Sigmoid colon (tissue), 7 donors: ENCODE measurements around the gene B3GLCT. TPM values are rescaled to one million over a fixed set of nuclear protein-coding genes. Genes with fewer than 3 reads are reported as not detected.

ENCODE experiments used
- DNase-seq: peaks from one replicate; pipeline ENCODE4 v3.0.0-alpha.2; 2019
- H3K27ac ChIP-seq, 4 donors: fragments of 200-600 bp; sonication (generic); one replicate each; pipeline ENCODE4 v1.5.1; 2016 to 2019; ENCODE audit warnings: mild to moderate bottlenecking in 1 of 4
- H3K27me3 ChIP-seq, 3 donors: fragments of 200-600 bp; sonication (generic); one replicate each; pipeline ENCODE4 v1.5.1; 2019; ENCODE audit warnings: mild to moderate bottlenecking in 1 of 3
- H3K36me3 ChIP-seq, 4 donors: fragments of 200-600 bp; sonication (generic); one replicate each; pipeline ENCODE4 v1.5.1; 2016 to 2019
- H3K4me1 ChIP-seq, 4 donors: fragments of 200-600 bp; sonication (generic); one replicate each; pipeline ENCODE4 v1.5.1; 2017 to 2019
- H3K4me3 ChIP-seq, 4 donors: fragments of 200-600 bp; sonication (generic); one replicate each; pipeline ENCODE4 v1.5.1; 2017 to 2019; ENCODE audit warnings: mild to moderate bottlenecking in 2 of 4, moderate library complexity in 1 of 4
- H3K9me3 ChIP-seq, 4 donors: fragments of 200-600 bp in 3 of 4; sonication (generic) in 3 of 4; one replicate each; pipeline versions ENCODE4 v1.5.1 to v1.6.1; 2013 to 2019
- EP300 ChIP-seq, 4 donors: sonication (generic); formaldehyde crosslinking; IDR thresholded peaks; one replicate each; pipeline ENCODE4 v1.6.1; 2017; ENCODE audit warnings: antibody characterized with exemption in 4 of 4
- POLR2A ChIP-seq, 2 donors: fragments of 450-650 bp; IDR thresholded peaks; one replicate each; pipeline ENCODE4 v1.6.1; 2016; ENCODE audit warnings: antibody characterized with exemption in 2 of 2, mild to moderate bottlenecking in 2 of 2, moderate library complexity in 2 of 2
- POLR2AphosphoS5 ChIP-seq, 4 donors: sonication (generic); formaldehyde crosslinking; IDR thresholded peaks; one replicate each; pipeline ENCODE4 v1.6.1; 2017; ENCODE audit warnings: antibody characterized with exemption in 4 of 4
- WGBS, 2 donors: extraction: QIAGEN DNeasy Blood & Tissue Kit; methylation state at CpG; one replicate each; pipeline ENCODE4 v1.1.7; 2013; 5-methylcytosine and 5-hydroxymethylcytosine counted together
- intact Hi-C: fragments of 100-400 bp; cut with DNase I; formaldehyde crosslinking; loops from one replicate; pipeline ENCODE4 v1.15.1; 2023
- polyA plus RNA-seq, 3 donors: library from polyadenylated mRNA; stranded (reverse); fragments of 200-250 nt; gene quantifications; one replicate each; pipeline ENCODE4 v1.2.3, GENCODE V29; 2013
- total RNA-seq, 4 donors: library from RNA; depleted of rRNA; stranded (reverse); fragments of >200 nt; gene quantifications; one replicate each; pipeline ENCODE4 v1.1.0, GENCODE V29; 2016
- TF ChIP-seq, protein P1 (sequence below), 4 experiments: fragments of 450-650 bp in 3 of 4; fragments of 200-600 bp in 1 of 4; IDR thresholded peaks; one replicate each; pipeline ENCODE4 v1.5.1; 2016 to 2019; ENCODE audit warnings: antibody characterized with exemption in 4 of 4, mild to moderate bottlenecking in 3 of 4, moderate library complexity in 2 of 4
- donor health status: healthy with polysubstance abuse.
- donor health status: Bipolar disorder and iron deficiency.
- donor health status: healthy.

The B3GLCT gene
- total and polyA plus RNA-seq, 7 donors: 0.60 to 7.5 (median 5.8) TPM

DNA sequence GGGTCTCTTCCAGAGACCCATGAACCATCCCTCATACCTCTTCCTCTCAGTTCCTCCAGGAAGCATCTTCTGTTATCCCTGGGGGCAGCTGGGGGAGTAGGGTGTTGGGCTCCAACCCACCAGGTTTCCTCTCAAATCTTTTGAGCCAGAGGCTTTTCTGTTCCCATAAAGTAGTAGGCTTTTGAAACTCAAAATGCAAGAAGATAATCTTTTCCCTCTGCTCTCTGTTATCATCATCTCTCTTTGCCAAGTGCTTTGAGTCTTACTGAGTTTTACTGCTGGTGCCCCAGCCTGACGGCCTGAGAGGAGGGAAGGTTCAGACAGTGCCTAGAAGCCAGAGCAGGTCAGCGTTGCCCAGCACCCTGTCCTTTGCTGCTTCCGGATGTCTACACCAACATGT lies 157.2 kb downstream of the B3GLCT start:
- Histone ChIP-seq H3K4me3 (no peak overlapping the region), H3K27me3 (peaks cover 0 to 9% (median 0%) of the 10 kb centered on the region in 3 donors), H3K4me1 (no peaks in the 10 kb centered on the region), H3K27ac (no peak overlapping the region), H3K36me3 (no peaks in the 10 kb centered on the region), H3K9me3 (no peaks in the 10 kb centered on the region)
- TF ChIP-seq EP300 (IDR thresholded peaks at IDR 0.05) (no peak), POLR2A (IDR thresholded peaks at IDR 0.05) (no peak), POLR2AphosphoS5 (IDR thresholded peaks at IDR 0.05) (no peak)
- TF ChIP-seq, protein P1, sequence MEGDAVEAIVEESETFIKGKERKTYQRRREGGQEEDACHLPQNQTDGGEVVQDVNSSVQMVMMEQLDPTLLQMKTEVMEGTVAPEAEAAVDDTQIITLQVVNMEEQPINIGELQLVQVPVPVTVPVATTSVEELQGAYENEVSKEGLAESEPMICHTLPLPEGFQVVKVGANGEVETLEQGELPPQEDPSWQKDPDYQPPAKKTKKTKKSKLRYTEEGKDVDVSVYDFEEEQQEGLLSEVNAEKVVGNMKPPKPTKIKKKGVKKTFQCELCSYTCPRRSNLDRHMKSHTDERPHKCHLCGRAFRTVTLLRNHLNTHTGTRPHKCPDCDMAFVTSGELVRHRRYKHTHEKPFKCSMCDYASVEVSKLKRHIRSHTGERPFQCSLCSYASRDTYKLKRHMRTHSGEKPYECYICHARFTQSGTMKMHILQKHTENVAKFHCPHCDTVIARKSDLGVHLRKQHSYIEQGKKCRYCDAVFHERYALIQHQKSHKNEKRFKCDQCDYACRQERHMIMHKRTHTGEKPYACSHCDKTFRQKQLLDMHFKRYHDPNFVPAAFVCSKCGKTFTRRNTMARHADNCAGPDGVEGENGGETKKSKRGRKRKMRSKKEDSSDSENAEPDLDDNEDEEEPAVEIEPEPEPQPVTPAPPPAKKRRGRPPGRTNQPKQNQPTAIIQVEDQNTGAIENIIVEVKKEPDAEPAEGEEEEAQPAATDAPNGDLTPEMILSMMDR (IDR thresholded peaks at IDR 0.05): no peak
- WGBS, 2 donors: 88% methylated on average over 3 of the region's 3 CpGs
- intact Hi-C loops: no loop called here
- DNase-seq: no peak

DNA sequence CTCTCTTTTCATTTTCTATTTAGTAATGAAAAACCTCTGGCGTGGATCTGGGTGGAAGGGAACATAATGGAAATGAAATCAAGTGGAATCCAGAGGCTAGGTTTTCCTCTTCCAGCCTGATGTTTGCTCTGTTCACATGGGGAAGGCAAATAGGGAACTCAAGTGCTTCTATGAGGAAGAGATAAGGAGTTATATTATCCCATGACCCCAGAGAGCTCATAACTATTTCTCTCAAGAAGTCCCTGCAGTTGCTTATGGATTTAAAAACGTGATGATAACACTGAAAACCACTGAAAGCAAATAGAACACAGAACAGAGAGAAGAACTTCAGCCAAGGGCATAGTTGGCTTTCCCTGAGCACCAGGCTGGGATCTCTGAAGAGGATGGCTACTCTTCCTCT lies 157.8 kb downstream of the B3GLCT start:
- Histone ChIP-seq H3K36me3 (no peaks in the 10 kb centered on the region), H3K9me3 (no peaks in the 10 kb centered on the region), H3K27ac (no peak overlapping the region), H3K27me3 (peaks cover 0 to 5% (median 0%) of the 10 kb centered on the region in 3 donors), H3K4me1 (no peaks in the 10 kb centered on the region), H3K4me3 (no peak overlapping the region)
- WGBS, 2 donors: 32 to 40% methylated on average over 2 of the region's 2 CpGs
- no peak for TF ChIP-seq POLR2AphosphoS5 (IDR thresholded peaks at IDR 0.05)
- intact Hi-C loops: no loop called here
- DNase-seq: no peak

DNA sequence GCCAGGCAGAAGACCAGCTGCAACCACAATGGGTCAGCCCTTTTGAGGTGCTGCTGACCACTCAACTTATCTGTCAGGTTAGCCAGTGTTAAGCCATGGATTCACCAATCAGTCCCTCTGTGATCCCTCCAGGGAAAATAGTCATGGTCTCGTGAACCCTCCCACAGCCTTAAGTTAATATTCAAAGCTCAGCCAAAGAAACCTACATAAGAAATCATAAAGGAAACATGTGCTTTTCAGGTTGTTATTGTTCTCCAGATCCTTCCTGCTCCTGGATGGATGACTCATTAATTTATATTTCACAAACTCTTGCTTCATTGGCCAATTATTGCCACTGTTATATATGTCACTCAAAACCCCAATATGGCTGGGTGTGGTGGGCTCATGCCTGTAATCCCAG lies 161.9 kb downstream of the B3GLCT start:
- H3K36me3 ChIP-seq: no peaks in the 10 kb centered on the region
- peaks cover 0 to 11% (median 2%) of the 10 kb centered on the region in 4 donors for H3K9me3 ChIP-seq
- H3K27me3 ChIP-seq: no peaks in the 10 kb centered on the region
- no peaks in the 10 kb centered on the region for H3K4me1 ChIP-seq
- WGBS, 2 donors: 78 to 83% methylated on average over 1 of the region's 1 CpG
- no peak for TF ChIP-seq EP300 (IDR thresholded peaks at IDR 0.05)
- TF ChIP-seq, protein P1 (IDR thresholded peaks at IDR 0.05): no peak
- intact Hi-C loops: no loop called here
- no peak overlapping the region for H3K4me3 ChIP-seq
- no peak overlapping the region for H3K27ac ChIP-seq
- no peak for DNase-seq

DNA sequence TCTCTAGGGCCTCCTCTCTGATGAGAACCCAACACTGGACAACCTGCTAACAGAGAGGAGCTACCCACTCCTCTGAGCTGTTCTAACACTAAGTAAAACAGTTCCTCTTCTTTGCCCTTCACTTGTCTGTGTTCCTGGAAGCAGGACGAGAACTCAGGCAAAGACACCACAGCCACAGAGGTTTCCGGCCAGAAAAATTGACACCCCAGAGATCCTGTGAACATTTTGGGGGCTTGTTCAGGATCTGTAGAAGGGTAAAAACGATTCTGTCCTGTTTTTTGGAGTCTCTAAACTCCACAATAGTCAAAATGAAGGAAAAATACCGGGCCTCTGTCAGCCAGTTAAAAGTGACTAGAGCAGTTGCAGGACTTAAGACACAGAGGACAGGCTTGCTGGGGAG lies 165.9 kb downstream of the B3GLCT start:
- no peak overlapping the region for H3K27ac ChIP-seq
- H3K9me3 ChIP-seq: peaks cover 0 to 15% (median 3%) of the 10 kb centered on the region in 4 donors
- no peaks in the 10 kb centered on the region for H3K36me3 ChIP-seq
- no peak overlapping the region for H3K4me3 ChIP-seq
- H3K27me3 ChIP-seq: no peaks in the 10 kb centered on the region
- WGBS, 2 donors: 51 to 69% methylated on average over 4 of the region's 4 CpGs
- DNase-seq: no peak
- intact Hi-C loops: no loop called here
- H3K4me1 ChIP-seq: no peaks in the 10 kb centered on the region
- TF ChIP-seq, protein P1 (IDR thresholded peaks at IDR 0.05): no peak

DNA sequence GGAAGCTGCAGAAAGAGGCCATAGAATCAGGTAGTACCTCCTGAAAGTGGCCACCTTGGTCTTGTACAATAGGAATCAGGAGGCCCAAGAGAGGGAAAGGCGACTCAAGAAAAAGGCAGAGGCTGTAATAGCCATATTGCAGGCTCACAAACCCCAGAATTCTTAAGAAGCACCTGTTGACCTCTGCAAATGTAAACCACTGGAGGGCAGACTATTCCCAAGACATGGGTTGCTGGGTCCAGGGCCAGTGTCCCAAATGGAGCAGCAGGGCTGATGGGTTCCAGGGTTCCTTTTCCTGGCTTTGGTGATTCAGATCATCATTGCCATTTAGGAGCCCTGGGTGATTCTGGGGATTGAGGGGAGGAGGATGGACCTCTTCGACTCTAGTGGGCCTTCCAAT lies 167.6 kb downstream of the B3GLCT start:
- TF ChIP-seq POLR2AphosphoS5 (IDR thresholded peaks at IDR 0.05): no peak
- Histone ChIP-seq H3K27ac (no peak overlapping the region), H3K4me1 (no peaks in the 10 kb centered on the region), H3K4me3 (no peak overlapping the region), H3K9me3 (peaks cover 0 to 15% (median 3%) of the 10 kb centered on the region in 4 donors), H3K27me3 (no peaks in the 10 kb centered on the region), H3K36me3 (no peaks in the 10 kb centered on the region)
- 86 to 87% methylated on average over 2 of the region's 2 CpGs for WGBS, 2 donors
- intact Hi-C loops: no loop called here
- DNase-seq: no peak

DNA sequence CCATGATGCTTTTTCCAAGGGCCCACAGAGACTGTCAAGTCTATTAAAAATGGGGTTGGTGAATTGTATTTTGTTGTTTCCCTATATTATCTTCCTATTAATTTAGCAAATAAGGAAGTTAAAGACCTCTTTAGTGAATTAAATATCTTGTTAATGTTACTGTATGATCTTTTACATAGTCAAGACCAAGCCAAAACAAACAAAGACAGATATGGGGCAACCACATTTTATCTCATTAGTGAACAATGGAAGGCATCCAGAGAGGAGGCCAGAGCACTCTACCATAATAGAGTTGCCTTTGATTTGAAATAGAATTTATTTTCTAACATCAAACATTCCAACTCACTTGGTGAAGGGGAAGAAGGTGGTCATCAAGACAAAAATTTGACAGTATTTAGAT lies 169.4 kb downstream of the B3GLCT start:
- Histone ChIP-seq H3K36me3 (no peaks in the 10 kb centered on the region), H3K4me1 (no peaks in the 10 kb centered on the region), H3K9me3 (peaks cover 0 to 15% (median 3%) of the 10 kb centered on the region in 4 donors), H3K27ac (no peak overlapping the region), H3K27me3 (no peaks in the 10 kb centered on the region), H3K4me3 (no peak overlapping the region)
- TF ChIP-seq, protein P1 (IDR thresholded peaks at IDR 0.05): no peak
- no peak for TF ChIP-seq POLR2AphosphoS5 (IDR thresholded peaks at IDR 0.05)
- TF ChIP-seq POLR2A (IDR thresholded peaks at IDR 0.05): no peak
- intact Hi-C loops: no loop called here
- DNase-seq: no peak
